Fibroblast of skin of left quadriceps (primary cell): ENCODE results near the gene PALD1.
"Not testable (repeated sequence)": the region's sequence is repeated elsewhere in the genome, so short reads cannot be mapped to it uniquely, and the experiment has no call there.

Experiments
- DNase-seq, 2 experiments: peaks; one replicate each; pipeline ENCODE4 v3.0.0-alpha.2; 2013; ENCODE audit warnings: low read depth in 2 of 2

PALD1 gene

DNA sequence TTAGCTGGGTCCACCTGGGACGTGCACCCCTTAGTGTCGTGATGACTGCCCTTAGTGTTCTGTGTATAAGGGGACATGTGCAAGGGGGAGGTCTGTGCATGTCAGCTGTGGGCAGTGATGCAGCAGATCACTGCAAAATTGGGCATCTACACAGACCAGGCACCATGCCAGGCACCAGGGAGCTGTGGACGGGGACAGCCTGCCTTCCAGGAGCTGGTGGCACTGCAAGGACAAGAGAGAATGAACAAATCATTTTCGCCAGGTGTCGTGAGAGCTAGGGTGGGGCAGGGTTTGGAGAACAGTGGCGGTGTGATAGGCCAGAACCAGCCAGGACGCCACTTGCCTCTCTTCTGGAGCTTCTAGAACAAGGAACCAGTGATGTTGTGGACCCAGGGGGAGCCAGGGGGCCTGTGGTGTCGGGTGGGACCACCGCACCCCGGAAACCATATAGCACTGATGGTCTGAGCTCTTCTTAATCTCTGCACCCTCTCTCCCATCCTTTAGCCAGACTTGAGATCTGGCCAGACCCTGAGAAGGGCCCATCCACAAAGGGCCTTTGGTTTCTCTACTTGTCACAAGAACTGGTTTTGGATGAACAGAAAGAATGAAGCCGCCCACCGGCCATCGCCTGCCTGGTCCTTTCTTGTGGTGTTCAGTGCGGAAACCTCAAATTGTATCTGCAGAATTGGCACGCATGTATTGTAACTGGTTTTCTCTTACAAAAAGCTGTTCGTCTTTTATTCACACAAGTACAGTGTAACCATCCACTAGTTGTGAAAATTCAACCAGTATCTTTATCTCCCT lies 93.3 kb downstream of the PALD1 start:
- no peak for DNase-seq

DNA sequence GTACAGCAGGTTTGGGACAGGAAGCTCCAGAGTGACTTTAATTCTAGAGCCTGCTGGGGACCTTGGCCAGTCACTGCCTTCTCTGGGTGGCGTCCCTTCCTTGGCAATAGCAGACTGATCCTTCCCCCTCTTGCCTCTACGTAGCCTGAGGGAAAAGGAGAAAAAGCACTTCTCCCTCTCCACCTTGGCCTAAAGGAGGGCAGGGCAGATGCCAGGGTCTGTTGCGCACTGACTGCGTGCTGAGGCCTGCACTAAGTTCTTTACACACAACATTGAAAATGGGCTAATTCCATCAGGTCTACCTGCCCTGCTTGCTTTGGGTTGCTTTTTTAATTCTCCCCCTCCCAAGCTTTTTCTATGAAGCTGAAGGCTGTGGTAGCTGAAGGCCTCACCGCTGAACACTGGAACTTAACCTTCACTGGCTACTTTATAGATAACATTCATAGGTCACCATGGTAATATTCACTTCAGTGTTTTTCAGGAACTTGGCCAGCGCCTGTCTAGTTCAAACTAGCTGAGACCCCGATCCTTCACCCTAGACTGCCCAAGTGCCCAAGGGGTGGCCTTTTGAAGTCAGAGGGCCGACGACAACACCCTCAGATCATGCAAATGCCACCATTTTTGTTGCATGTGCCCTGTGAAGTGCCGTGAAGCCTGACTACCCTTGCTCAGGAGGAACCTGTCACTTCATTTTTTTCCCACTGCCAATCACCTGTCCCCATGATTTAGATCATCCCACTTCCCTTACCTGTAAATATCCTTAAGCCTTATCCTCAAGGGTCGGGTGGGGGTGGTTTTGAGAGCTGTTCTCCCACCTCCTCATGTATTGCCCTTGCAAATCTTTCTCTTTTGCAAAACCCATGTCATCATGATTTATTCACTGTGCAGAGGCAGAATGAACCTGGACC lies 95.3 kb downstream of the PALD1 start:
- no peak for DNase-seq

DNA sequence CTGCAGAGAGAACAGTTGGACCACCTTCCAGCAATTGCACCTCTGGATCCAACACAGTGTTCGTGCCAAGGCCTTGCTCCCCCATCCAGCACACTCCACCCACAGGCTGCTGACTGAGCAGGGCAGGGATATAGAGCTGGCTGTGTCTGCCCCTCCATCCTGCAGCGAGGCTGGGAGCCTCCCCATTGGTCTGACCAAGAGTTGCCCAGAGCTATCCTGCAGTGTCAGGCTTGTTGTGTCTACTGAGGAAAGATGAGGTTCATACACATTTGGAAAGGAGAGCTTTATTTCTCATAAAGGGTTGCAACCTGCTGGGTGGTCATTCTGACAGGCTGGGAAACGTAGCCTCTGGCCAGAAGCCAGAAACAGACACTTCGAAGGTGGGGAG lies 96.9 kb downstream of the PALD1 start:
- DNase-seq, result no peak

GRCh38 chr10:70575874-70576802 lies 97.6 kb downstream of the PALD1 start:
- DNase-seq, result no peak

GRCh38 chr10:70576803-70577517 lies 98.4 kb downstream of the PALD1 start:
- no peak for DNase-seq

GRCh38 chr10:70578371-70578947 lies 99.9 kb downstream of the PALD1 start:
- no peak for DNase-seq

- no peak for DNase-seq
Observed at GRCh38 chr10:70579234-70580002, 100.9 kb downstream of the PALD1 start.

DNA sequence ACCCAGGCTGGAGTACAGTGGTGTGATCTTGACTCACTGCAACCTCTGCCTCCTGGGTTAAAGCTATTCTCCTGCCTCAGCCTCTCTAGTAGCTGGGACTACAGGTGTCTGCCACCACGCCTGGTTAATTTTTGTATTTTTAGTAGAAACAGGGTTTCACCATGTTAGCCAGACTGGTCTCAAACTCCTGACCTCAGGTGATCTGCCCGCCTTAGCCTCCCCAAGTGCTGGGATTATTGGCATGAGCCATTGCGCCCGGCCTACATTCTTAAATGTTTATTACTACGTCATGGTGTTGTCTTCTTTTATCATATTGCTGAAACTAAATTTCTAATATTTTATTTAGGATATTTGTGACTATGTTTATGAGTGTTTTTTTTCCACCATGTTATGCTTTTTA lies 102.6 kb downstream of the PALD1 start:
- DNase-seq, result not testable (repeated sequence)

DNA sequence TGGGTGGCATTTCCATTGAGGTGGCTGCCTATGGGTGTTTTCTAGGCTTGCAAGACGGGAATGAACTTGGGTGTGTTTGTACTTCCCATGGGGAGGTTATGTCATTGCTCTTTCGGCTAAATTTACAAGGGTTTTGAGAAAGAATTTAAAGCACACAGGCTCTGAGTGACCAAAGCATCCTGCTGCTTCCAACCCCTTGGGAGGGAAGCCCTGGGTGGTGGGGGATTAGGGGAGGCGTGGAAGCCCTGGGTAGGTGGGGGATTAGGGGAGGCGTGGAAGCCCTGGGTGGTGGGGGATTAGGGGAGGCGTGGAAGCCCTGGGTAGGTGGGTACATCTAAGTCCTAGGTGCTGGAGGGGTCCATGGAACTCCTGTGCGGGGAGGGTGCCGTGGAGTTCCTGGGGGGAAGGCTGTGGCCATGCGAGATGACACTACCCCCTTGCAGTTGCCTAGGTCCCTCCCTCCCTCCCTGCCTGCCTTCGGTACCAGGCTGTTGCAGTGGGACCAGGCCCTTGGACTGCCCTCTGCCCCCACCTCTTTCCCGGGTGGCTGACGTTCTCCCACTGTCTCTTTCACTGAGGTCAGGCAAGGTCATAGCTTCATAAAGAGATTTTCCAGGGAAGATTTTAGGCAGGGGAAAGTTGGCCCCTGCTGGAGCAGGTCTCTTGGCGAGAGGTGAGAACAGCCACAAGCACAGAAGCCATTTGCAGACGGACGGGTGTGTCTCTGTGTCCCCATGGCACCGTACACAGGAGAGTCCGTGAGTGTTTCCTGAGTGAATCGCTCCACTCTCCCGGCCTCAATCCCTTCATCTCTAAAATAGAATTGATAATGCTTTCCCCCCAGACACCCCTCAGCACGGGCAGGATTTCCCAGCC lies 104.5 kb downstream of the PALD1 start:
- no peak for DNase-seq

DNA sequence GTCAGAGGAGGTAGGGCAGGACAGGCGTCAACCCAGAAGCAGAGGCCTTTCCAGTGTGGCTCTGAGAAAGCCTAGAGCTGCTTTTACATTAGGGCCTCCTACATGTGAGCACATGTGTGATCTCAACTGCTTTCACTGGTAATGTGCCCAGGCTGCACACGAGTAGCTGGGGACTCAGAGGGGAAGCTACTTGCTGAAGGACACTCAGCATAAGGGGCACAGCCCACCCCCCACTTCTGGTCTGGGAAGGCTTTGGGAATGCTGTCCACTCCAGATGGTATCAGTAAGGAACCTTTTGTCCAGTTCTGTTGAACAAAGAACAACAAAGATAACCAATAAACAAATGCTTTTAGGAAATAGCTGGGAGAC lies 105.1 kb downstream of the PALD1 start:
- DNase-seq, result no peak

- DNase-seq, result no peak
Observed at GRCh38 chr10:70584366-70584765, 105.8 kb downstream of the PALD1 start.

DNA sequence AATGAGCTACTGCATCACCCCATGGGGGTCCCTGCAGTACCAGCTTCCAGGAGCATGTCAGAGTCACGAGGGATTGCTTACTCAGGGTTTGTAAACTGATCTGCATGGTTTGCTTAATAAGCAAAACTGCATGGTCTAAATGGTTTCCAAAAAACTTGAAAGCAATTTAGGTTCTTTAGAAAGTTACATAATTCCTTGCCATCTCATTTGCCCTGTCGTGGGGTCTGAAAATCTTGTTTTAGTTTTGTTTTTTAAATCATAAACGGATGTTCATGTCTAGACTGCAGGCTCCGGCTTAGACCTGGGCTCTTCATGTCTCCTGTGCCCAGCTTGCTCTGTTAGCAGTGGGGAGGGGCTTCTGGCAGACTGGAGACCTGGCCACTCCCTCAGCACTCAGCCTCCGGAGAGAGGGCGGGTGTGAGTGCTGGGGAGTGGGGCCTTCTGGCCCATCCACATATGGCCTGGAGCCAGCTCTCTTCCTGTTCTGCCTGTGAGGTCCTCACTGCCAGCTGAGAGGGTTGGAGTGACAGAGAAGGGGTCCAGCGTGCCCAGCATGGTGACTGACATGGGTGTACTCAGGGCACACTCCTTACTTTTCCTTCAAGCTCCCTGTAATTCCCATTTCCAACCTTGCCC lies 106.5 kb downstream of the PALD1 start:
- no peak for DNase-seq

DNA sequence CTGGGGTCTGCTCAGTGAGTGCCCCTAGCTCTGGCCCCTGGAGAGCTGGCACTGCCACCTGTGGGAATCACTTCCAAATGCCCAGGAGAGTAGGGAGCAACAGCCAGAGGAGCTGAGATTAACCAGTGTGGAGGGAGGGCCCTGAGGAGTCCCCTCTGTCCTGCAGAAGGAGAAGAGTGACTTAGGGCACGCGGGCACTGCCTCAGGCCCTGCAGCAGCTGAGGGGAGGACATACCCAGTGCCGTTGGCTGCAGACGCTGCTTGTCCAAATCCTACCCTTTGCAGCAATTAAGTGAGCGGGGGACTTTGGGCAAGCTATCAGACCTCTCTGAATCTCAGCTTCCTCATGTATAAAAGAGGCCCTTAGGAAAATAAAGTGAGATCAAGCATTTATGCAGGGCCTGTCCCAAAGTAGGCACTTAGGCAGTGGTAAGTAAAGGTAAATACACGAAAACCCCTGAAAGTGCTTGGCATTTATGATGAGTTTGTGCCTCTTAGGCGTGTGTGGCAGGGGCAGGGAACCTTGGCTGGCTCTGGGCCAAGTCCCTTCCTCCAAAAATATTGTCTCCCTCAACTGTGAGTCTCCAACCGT lies 107.1 kb downstream of the PALD1 start:
- DNase-seq, result no peak

DNA sequence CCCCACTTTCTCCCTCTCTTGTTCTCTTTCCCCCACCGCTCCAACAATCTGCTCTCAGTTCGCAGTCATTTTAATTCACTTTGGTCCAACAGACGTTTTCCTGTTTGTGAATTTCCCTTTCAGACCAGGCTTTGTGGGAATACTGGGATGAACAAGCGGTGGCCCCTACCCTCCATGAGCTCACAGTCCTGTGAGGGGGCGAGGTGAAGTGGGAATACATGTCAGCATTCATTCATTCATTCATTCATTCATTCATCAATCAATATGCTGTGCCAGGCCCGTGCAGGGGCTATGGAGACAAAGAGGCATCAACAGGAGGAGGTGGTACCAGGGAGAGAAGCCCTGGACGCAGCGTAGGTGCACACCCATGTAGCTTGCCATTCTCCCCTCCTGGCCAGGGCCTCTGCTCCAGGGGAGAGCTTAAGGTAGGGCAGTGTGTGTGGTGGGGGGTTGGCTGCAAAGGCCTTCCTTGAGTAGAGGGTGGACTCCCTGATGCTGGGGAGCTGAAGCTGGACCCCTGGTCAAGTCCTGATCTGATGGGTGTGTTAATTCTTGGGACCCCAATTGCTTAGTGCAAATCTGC lies 107.9 kb downstream of the PALD1 start:
- DNase-seq, result no peak

- DNase-seq, result no peak
Observed at GRCh38 chr10:70587045-70587658, 108.6 kb downstream of the PALD1 start.

GRCh38 chr10:70588255-70588654 lies 109.7 kb downstream of the PALD1 start:
- DNase-seq, result no peak

GRCh38 chr10:70588859-70589570 lies 110.4 kb downstream of the PALD1 start:
- DNase-seq, result no peak
